Psoas muscle (tissue), 8 donors: Measurements from ENCODE around the gene AKT3. TPM values are rescaled to one million over a fixed set of nuclear protein-coding genes. Genes with fewer than 3 reads are reported as not detected.

Experiments used
- ATAC-seq, 4 donors: fragments of 200-7000 bp; cut with Tn5 transposase; one replicate each; pipeline ENCODE4 v1.9.1; 2020; ENCODE audit warnings: moderate library complexity in 3 of 4, mild to moderate bottlenecking in 2 of 4
- DNase-seq, 2 donors: peaks; one replicate each; pipeline ENCODE4 v3.0.0-alpha.2; 2020
- H3K27ac ChIP-seq: fragments of 200-600 bp; one replicate; pipeline ENCODE4 v1.8.0; 2022
- H3K27me3 ChIP-seq, 3 donors: fragments of 200-600 bp in 1 of 3; one replicate each; pipeline versions ENCODE4 v1.6.1 to v1.8.0; 2013 to 2022; ENCODE audit warnings: low read length in 2 of 3, mild to moderate bottlenecking in 2 of 3, moderate library complexity in 1 of 3; ENCODE audit not compliant: insufficient read depth in 3 of 3
- H3K36me3 ChIP-seq, 2 donors: fragments of 200-600 bp in 1 of 2; one replicate each; pipeline versions ENCODE4 v1.6.1 to v1.8.0; 2013 to 2022; ENCODE audit warnings: low read depth in 1 of 2, mild to moderate bottlenecking in 1 of 2, moderate library complexity in 1 of 2; ENCODE audit not compliant: insufficient read depth in 1 of 2
- H3K4me1 ChIP-seq: fragments of 200-600 bp; one replicate; pipeline ENCODE4 v1.8.0; 2022
- H3K4me3 ChIP-seq: fragments of 200-600 bp; one replicate; pipeline ENCODE4 v1.8.0; 2022; ENCODE audit warnings: mild to moderate bottlenecking
- H3K9me3 ChIP-seq: fragments of 200-600 bp; one replicate; pipeline ENCODE4 v1.8.0; 2022
- CTCF ChIP-seq: fragments of 200-600 bp; IDR thresholded peaks from one replicate; pipeline ENCODE4 v1.8.0; 2022; ENCODE audit warnings: antibody characterized with exemption
- WGBS, 3 donors: extraction: QIAGEN DNeasy Blood & Tissue Kit; methylation state at CpG; one replicate each; pipeline versions ENCODE4 v1.1.6 to v1.1.7; 2013; 5-methylcytosine and 5-hydroxymethylcytosine counted together
- intact Hi-C, 2 donors: fragments of 100-400 bp; cut with DNase I; formaldehyde crosslinking; loops; one replicate each; pipeline versions ENCODE4 v1.11.0 to v1.14.2; 2022
- polyA plus RNA-seq, 3 donors: library from polyadenylated mRNA; stranded (reverse); fragments of 200-250 nt; gene quantifications; one replicate each; pipeline ENCODE4 v1.2.3, GENCODE V29; 2013
- total RNA-seq, 4 donors: library from RNA; stranded (reverse); fragmentation: NEBNext Ultra II Directional in 2 of 4; extraction: Animal tissue kit (Norgen Biotek cat#: 25700) in 2 of 4; gene quantifications; one replicate each; pipeline versions ENCODE4 v1.2.1 to v1.2.4, GENCODE V29; 2021 to 2023
- donor health status: healthy with polysubstance abuse.
- donor health status: DM: no; HTN: no; CAD: no; lungs with moderate emphysema.
- donor health status: Bipolar disorder and iron deficiency.
- donor health status: healthy.
- donor health status: DM: yes; HTN: yes; CAD: no.
- donor health status: DM: no; HTN: no; CAD: no.
- donor health status: DM: no; HTN: no; CAD: no.
- donor health status: DM: yes; HTN: yes; CAD: no.

Gene AKT3
- total and polyA plus RNA-seq, 7 donors, result 3.3 to 25.1 (median 9.8) TPM

GRCh38 chr1:243716906-243717305, 133.1 kb downstream of the AKT3 start:
- 96 to 100% (median 99%) methylated on average over 1 of the region's 1 CpG for WGBS, 3 donors
- DNase-seq, result no peak
- no peaks in the 10 kb centered on the region for H3K9me3 ChIP-seq
- ATAC-seq, result no peak
- H3K36me3 ChIP-seq, result no peaks in the 10 kb centered on the region
- no peak overlapping the region for H3K4me3 ChIP-seq
- no peak overlapping the region for H3K27ac ChIP-seq
- intact Hi-C loops, result no loop called here
- peaks cover 17% of the 10 kb centered on the region for H3K4me1 ChIP-seq
- no peaks in the 10 kb centered on the region for H3K27me3 ChIP-seq
- no peak for TF ChIP-seq CTCF

- no peak for ATAC-seq
Observed at GRCh38 chr1:243715285-243715684, 134.8 kb downstream of the AKT3 start.

GRCh38 chr1:243713470-243714186, 136.4 kb downstream of the AKT3 start:
- ATAC-seq (peak in 2 of 4 donors; percentile 36 to 47), DNase-seq (no peak)
- H3K4me3 ChIP-seq, result peak overlapping the region; percentile 30
- intact Hi-C loops, result no loop called here
- H3K9me3 ChIP-seq, result no peaks in the 10 kb centered on the region
- no peaks in the 10 kb centered on the region for H3K36me3 ChIP-seq
- no peak for TF ChIP-seq CTCF
- H3K27me3 ChIP-seq, result no peaks in the 10 kb centered on the region
- no peak overlapping the region for H3K27ac ChIP-seq
- 15 to 26% (median 19%) methylated on average over 10 of the region's 10 CpGs for WGBS, 3 donors
- peaks cover 25% of the 10 kb centered on the region for H3K4me1 ChIP-seq

More at GRCh38 chr1:243715285-243715684, 134.8 kb downstream of the AKT3 start:
- DNase-seq, result no peak
- Histone ChIP-seq H3K4me3 (no peak overlapping the region), H3K36me3 (no peaks in the 10 kb centered on the region), H3K27me3 (no peaks in the 10 kb centered on the region), H3K27ac (no peak overlapping the region), H3K9me3 (no peaks in the 10 kb centered on the region), H3K4me1 (peaks cover 25% of the 10 kb centered on the region)
- TF ChIP-seq CTCF, result no peak
- intact Hi-C loops, result no loop called here
- 44 to 63% (median 62%) methylated on average over 3 of the region's 3 CpGs for WGBS, 3 donors

GRCh38 chr1:243712941-243713340, 137.1 kb downstream of the AKT3 start:
- Histone ChIP-seq H3K36me3 (no peaks in the 10 kb centered on the region), H3K27ac (no peak overlapping the region), H3K27me3 (no peaks in the 10 kb centered on the region), H3K4me1 (peaks cover 25% of the 10 kb centered on the region), H3K4me3 (peak overlapping the region; percentile 30), H3K9me3 (no peaks in the 10 kb centered on the region)
- WGBS, 3 donors, result 16 to 27% (median 22%) methylated on average over 5 of the region's 5 CpGs
- no peak for ATAC-seq
- no peak for DNase-seq
- peak; percentile 8 for TF ChIP-seq CTCF
- intact Hi-C loops, result no loop called here

- Histone ChIP-seq H3K4me3 (peak overlapping the region; percentile 30), H3K27me3 (no peaks in the 10 kb centered on the region), H3K4me1 (peaks cover 25% of the 10 kb centered on the region), H3K27ac (no peak overlapping the region), H3K36me3 (no peaks in the 10 kb centered on the region), H3K9me3 (no peaks in the 10 kb centered on the region)
- DNase-seq, result no peak
- TF ChIP-seq CTCF, result no peak
- intact Hi-C loops, result no loop called here
- 39 to 65% (median 42%) methylated on average over 5 of the region's 5 CpGs for WGBS, 3 donors
- ATAC-seq, result no peak
Observed at GRCh38 chr1:243712242-243712641, 137.8 kb downstream of the AKT3 start.
